Colonic mucosa (tissue), 4 donors: Measurements from ENCODE around the gene PTGES2. TPM values are rescaled to one million over a fixed set of nuclear protein-coding genes. Genes with fewer than 3 reads are reported as not detected.
A peak's percentile ranks its signal among the peaks of the same experiment; 100 is the strongest.

Experiments used
- DNase-seq: peaks from one replicate; pipeline ENCODE4 v3.0.0-alpha.2; 2020
- H3K27ac ChIP-seq: fragments of 200-600 bp; one replicate; pipeline ENCODE4 v1.8.0; 2021
- H3K27me3 ChIP-seq: fragments of 200-600 bp; one replicate; pipeline ENCODE4 v1.8.0; 2021
- H3K36me3 ChIP-seq: fragments of 200-600 bp; one replicate; pipeline ENCODE4 v1.8.0; 2021
- H3K4me1 ChIP-seq: fragments of 200-600 bp; one replicate; pipeline ENCODE4 v1.8.0; 2021; ENCODE audit warnings: mild to moderate bottlenecking
- H3K4me3 ChIP-seq: fragments of 200-600 bp; one replicate; pipeline ENCODE4 v1.8.0; 2021
- H3K9ac ChIP-seq, 2 donors: one replicate each; pipeline ENCODE4 v1.7.0; 2013; ENCODE audit warnings: control low read depth in 2 of 2, low read depth in 2 of 2, low read length in 2 of 2
- H3K9me3 ChIP-seq: fragments of 200-600 bp; one replicate; pipeline ENCODE4 v1.8.0; 2021
- CTCF ChIP-seq: fragments of 200-600 bp; IDR thresholded peaks from one replicate; pipeline ENCODE4 v1.8.0; 2022; ENCODE audit warnings: antibody characterized with exemption, mild to moderate bottlenecking
- intact Hi-C: fragments of 100-400 bp; cut with DNase I; formaldehyde crosslinking; loops from one replicate; pipeline ENCODE4 v1.14.1; 2022
- total RNA-seq, 2 donors: library from RNA; stranded (reverse); fragmentation: NEBNext Ultra II Directional in 1 of 2; extraction: Animal tissue kit (Norgen Biotek cat#: 25700) in 1 of 2; gene quantifications; one replicate each; pipeline ENCODE4 v1.2.1, GENCODE V29; 2021
- donor health status: healthy.
- donor health status: DM: no; HTN: no; CAD: no.
- donor health status: DM: no; HTN: no; CAD: no.

PTGES2 gene
- total RNA-seq, 2 donors from 2014 or later, result 93.7 to 142 TPM

- DNase-seq, result no peak
- Histone ChIP-seq H3K27me3 (no peaks in the 10 kb centered on the region), H3K9ac (no peak overlapping the region), H3K36me3 (peaks cover 8% of the 10 kb centered on the region), H3K4me3 (no peak overlapping the region), H3K4me1 (no peaks in the 10 kb centered on the region), H3K27ac (no peak overlapping the region), H3K9me3 (no peaks in the 10 kb centered on the region)
- intact Hi-C loops, result no loop called here
- no peak for TF ChIP-seq CTCF
Measured at GRCh38 chr9:128163523-128164306, 36.2 kb upstream of the PTGES2 start.

- TF ChIP-seq CTCF, result no peak
- intact Hi-C loops, result no loop called here
- peaks cover 8% of the 10 kb centered on the region for H3K36me3 ChIP-seq
Measured at GRCh38 chr9:128163027-128163515, 35.5 kb upstream of the PTGES2 start.

GRCh38 chr9:128162215-128163026 lies 34.9 kb upstream of the PTGES2 start:
- H3K4me1 ChIP-seq, result no peaks in the 10 kb centered on the region
- peaks cover 4% of the 10 kb centered on the region for H3K36me3 ChIP-seq
- H3K9me3 ChIP-seq, result no peaks in the 10 kb centered on the region
- intact Hi-C loops, result no loop called here
- no peak overlapping the region for H3K4me3 ChIP-seq
- no peak for DNase-seq
- no peak overlapping the region for H3K9ac ChIP-seq
- TF ChIP-seq CTCF, result no peak
- H3K27ac ChIP-seq, result no peak overlapping the region
- H3K27me3 ChIP-seq, result no peaks in the 10 kb centered on the region

More at GRCh38 chr9:128163027-128163515, 35.5 kb upstream of the PTGES2 start:
- Histone ChIP-seq H3K9me3 (no peaks in the 10 kb centered on the region), H3K9ac (no peak overlapping the region), H3K27ac (no peak overlapping the region), H3K27me3 (no peaks in the 10 kb centered on the region), H3K4me3 (no peak overlapping the region), H3K4me1 (no peaks in the 10 kb centered on the region)
- no peak for DNase-seq

GRCh38 chr9:128161215-128161902 lies 33.8 kb upstream of the PTGES2 start:
- TF ChIP-seq CTCF, result no peak
- Histone ChIP-seq H3K9ac (peak overlapping the region in 1 of 2 donors; percentile 73), H3K27me3 (no peaks in the 10 kb centered on the region), H3K27ac (no peak overlapping the region), H3K36me3 (no peaks in the 10 kb centered on the region), H3K9me3 (no peaks in the 10 kb centered on the region), H3K4me3 (no peak overlapping the region), H3K4me1 (no peaks in the 10 kb centered on the region)
- intact Hi-C loops, result no loop called here
- no peak for DNase-seq

- intact Hi-C loops, result no loop called here
- no peak for DNase-seq
- no peak for TF ChIP-seq CTCF
- H3K27me3 ChIP-seq, result no peaks in the 10 kb centered on the region
- H3K9me3 ChIP-seq, result no peaks in the 10 kb centered on the region
- no peaks in the 10 kb centered on the region for H3K4me1 ChIP-seq
- peak overlapping the region; percentile 67 to 73 for H3K9ac ChIP-seq
- peak overlapping the region; percentile 82 for H3K4me3 ChIP-seq
- no peak overlapping the region for H3K27ac ChIP-seq
- H3K36me3 ChIP-seq, result no peaks in the 10 kb centered on the region
Measured at GRCh38 chr9:128160603-128160987, 33.1 kb upstream of the PTGES2 start.
